GM21737 (cell line): ENCODE data around the gene MACF1.
"Not testable (repeated sequence)": the region's sequence is repeated elsewhere in the genome, so short reads cannot be mapped to it uniquely, and the experiment has no call there.

Source experiments
- ATAC-seq: cut with Tn5 transposase; IDR thresholded peaks from one replicate; pipeline ENCODE4 v1.9.1; 2021; ENCODE audit warnings: mild to moderate bottlenecking, moderate library complexity; ENCODE audit not compliant: unreplicated experiment

The MACF1 gene

DNA sequence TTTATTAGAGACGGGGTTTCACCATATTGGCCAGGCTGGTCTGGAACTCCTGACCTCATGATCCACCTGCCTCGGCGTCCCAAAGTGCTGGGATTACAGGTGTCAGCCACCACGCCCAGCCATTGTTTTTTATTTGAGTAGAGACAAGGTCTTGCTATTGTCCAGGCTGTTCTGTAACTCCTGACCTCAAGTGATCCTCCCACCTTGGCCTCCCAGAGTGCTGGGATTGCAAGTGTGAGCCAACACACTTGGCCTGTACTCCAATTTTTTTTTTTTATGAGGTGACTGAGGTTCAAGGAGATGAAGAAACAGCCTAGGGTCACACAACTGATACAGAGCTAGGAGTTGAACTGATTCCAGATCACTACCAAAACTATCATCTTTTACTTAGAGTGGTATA lies 245.5 kb downstream of the MACF1 start:
- not testable (repeated sequence) for ATAC-seq

GRCh38 chr1:39450956-39451606 lies 246.6 kb downstream of the MACF1 start:
- no peak for ATAC-seq

DNA sequence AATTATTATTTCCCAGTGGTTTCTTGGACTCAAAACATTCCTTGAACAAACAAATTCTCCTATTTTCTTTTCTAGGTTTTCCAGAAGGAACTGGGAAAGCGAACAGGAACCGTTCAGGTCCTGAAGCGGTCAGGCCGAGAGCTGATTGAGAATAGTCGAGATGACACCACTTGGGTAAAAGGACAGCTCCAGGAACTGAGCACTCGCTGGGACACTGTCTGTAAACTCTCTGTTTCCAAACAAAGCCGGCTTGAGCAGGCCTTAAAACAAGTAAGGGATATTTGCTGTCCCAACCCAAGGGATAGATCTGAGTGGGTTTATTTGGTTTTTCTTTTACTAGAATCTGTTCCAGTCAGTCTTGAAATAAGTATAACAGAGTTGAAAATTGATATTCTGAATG lies 247.6 kb downstream of the MACF1 start:
- ATAC-seq: no peak

- no peak for ATAC-seq
Measured at GRCh38 chr1:39452540-39452939, 248.0 kb downstream of the MACF1 start.

- no peak for ATAC-seq
Measured at GRCh38 chr1:39453603-39454002, 249.1 kb downstream of the MACF1 start.

GRCh38 chr1:39458991-39459390 lies 254.5 kb downstream of the MACF1 start:
- no peak for ATAC-seq

GRCh38 chr1:39462074-39462473 lies 257.6 kb downstream of the MACF1 start:
- no peak for ATAC-seq

- no peak for ATAC-seq
Measured at GRCh38 chr1:39466413-39467107, 262.1 kb downstream of the MACF1 start.

DNA sequence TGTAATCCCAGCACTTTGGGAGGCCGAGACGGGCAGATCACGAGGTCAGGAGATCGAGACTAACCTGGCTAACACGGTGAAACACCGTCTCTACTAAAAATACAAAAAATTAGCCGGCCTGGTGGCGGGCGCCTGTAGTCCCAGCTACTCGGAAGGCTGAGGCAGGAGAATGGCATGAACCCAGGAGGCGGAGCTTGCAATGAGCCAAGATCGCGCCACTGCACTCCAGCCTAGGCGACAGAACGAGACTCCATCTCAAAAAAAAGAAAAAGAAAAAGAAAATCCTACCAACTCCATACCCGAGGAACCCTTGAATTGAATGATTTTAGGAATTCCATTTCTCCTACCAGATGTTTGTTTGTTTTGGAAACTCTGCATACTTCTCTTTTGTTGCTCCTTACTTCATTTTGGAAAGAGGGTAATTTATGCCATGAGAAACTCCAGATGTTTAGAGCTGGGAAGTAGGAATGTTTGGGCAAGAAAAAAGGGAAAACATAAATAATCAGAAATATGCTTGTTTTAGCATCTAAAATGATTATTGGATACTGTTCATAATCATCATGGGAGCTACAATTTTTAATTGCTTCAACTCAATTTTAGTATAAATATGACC lies 262.7 kb downstream of the MACF1 start:
- not testable (repeated sequence) for ATAC-seq

DNA sequence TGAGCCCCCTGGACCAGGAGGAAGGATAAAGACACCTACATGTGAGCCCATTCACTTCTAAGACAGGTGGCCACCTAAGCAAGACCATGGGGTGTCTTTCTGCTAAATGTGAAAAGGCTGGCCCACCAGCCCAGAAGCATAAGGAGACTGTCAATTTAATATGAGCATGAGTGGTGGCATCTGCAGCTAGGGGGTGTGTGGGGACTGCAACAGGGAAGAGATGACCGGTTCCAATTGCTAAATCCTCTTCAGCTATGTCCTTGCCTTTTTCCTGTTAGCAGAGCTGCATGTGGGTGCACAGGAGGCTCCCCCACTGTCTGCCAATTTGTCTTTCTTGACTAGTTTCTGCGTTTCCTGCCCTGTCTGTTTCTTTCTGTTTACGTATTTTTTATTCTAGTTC lies 264.7 kb downstream of the MACF1 start:
- ATAC-seq: no peak

DNA sequence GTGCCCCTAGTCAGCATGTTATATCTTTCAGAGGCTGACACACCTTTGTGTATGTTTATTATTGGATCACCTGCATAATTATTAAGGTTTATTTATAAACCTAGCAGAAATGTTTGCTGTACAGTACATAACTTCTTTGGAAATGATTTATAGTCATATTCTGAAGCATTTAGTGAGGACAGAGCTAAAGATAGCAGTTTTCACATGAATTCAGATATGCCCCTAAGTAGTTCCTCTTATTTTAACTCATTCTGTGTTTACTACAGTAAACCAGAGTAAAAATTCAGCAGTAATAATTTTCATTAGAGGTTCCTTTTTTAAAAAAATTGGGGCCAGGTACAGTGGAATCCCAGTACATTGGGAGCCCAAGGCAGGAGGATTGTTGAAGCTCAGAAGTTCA lies 265.5 kb downstream of the MACF1 start:
- ATAC-seq: no peak

GRCh38 chr1:39472826-39473225 lies 268.3 kb downstream of the MACF1 start:
- ATAC-seq: no peak

DNA sequence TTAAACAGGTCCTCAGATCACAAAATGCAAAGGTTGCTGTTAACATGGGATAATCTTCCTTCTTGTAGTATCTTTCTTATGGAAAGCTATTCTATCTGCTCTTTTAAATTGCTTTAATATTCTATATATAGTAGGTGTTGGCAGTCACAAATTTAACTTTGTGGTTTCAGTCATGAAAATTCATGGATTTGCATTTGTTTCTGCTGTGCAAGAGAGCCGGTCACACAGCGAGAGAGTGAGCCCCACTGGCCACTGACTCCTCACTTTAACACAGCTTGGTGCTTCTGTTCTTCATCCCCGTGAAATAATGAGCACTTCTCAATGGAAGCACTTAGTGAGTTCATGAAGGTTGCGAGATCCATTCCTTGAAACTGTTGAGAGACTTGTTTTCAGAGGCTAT lies 268.8 kb downstream of the MACF1 start:
- ATAC-seq: no peak

DNA sequence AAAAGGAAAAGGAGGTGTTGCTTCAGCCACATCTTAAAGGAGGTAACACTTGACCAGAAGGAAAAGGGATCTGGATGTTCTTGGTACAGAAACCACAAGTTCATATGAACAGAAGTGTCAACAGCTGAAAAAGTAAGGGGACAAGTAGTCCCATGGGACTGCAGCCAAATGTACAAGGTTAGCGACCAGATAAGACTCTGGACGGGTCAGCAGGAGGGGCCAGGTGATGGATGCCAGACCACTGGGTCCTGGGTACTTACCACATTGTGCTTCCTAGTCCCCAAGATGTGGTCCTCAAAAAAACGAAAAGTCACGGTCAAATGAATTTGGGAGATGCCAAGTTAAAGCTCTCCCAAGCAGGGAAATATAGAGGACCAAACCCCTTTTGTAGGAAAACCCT lies 270.3 kb downstream of the MACF1 start:
- no peak for ATAC-seq

DNA sequence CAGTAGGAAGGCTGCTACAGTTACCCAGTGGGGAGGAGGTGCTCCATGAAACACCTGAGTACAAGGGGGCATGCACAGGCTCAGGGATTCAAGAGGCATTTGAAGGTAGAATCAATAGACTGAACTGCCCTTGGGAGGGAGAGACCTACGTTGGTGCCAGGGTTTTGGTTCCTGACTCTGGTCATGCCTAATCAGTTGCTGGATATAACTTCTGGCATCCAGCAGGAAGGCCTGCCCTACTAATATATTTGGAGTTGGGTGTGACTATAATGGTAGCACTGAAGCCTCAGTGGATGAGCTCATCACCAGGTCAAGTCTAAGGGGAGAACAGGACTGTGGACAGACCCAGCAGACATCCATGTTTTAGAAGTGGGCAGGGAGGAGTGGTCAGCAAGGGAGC lies 271.1 kb downstream of the MACF1 start:
- ATAC-seq: not testable (repeated sequence)

GRCh38 chr1:39478126-39478915 lies 273.8 kb downstream of the MACF1 start:
- no peak for ATAC-seq

GRCh38 chr1:39481289-39481688 lies 276.8 kb downstream of the MACF1 start:
- no peak for ATAC-seq

DNA sequence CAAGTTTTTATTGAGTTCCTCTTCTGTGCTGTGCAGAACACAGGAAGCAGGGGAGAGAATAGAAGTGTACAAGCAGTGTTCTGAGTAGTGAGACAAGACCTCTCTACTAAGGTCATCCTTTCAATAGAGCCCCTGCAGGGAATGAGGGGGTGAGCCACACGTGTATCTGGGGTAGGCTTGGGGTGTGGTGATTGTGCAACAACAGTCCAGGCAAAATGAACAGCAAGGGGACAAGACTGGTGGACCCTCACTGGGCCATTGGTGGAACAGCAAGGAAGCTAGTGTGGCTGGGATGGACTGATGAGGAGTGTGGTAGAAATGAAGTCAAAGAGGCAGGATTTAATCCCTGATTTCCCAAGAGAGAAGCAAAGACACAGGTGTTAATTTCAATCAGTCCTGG lies 278.8 kb downstream of the MACF1 start:
- ATAC-seq: no peak

- no peak for ATAC-seq
Measured at GRCh38 chr1:39484564-39484963, 280.1 kb downstream of the MACF1 start.

GRCh38 chr1:39485046-39485803 lies 280.7 kb downstream of the MACF1 start:
- ATAC-seq: no peak

- no peak for ATAC-seq
Measured at GRCh38 chr1:39488012-39488545, 283.6 kb downstream of the MACF1 start.
